NCI-H460 (cell line): ENCODE data around the gene NIFK. TPM values are rescaled to one million over a fixed set of nuclear protein-coding genes. Genes with fewer than 3 reads are reported as not detected.
"Not testable (repeated sequence)": the region's sequence is repeated elsewhere in the genome, so short reads cannot be mapped to it uniquely, and the experiment has no call there.

Experiments
- DNase-seq: peaks from one replicate; pipeline ENCODE4 v3.0.0-alpha.2; 2016; ENCODE audit warnings: low read depth; ENCODE audit errors: extremely low read depth
- total RNA-seq: library from RNA; depleted of rRNA; stranded (reverse); fragments of >200 nt; shearing (Covaris generic); gene quantifications from 2 replicates; pipeline ENCODE4 v1.2.3, GENCODE V29; 2014; rRNA removed

The NIFK gene
- total RNA-seq, 1 experiment from 2014 or later: 164 TPM

DNA sequence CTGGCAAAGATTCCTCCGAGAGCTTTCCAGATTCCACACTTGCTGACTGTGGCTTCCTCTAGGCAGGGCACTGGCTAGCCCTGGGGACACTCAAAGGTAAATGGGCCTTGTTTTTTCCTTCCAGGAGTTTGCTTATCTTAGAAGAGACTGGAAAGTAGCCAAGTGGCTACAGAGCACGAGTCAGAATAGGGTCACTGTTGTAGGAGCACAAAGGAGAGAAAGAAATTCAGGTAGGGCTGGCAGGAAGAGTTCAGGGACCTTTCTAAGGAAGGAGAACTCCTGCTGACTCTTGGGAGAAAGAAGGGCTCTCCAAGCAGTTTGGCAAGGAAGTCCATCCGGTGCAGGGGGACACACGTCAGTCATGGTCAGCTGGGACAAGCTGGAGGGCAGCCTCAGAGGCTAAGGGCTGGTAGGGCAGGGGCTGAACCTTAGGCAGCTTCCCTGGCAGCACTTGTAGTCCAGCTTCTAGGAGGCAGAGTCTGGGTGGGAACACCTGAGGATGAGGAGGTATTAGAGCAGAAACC is 39.5 kb downstream of the NIFK start:
- no peak for DNase-seq

DNA sequence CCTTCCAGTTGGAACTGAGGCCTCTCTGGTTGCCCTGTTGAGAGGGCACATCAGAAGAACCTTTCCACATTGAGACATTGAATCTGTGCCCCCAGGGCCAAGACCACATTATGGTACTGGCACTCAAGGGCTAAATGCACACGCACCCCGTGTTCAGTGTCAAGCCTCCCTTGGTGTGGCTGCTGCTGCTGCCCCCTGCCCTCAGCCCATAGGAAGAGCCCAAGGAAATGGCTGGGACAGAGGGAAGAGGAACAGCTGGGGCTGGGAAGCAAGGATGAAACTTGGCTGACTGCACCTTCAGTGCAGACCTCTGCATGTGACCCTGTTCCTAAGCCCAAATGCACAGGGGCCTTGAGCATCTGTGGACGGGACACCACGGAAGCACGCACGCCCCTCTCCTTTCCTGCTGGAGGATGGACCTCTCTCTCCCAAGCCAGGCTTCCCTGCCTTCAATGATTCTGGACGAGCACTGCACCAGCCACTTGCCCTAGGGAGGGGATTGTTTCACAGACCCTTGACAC is 40.2 kb downstream of the NIFK start:
- no peak for DNase-seq

DNA sequence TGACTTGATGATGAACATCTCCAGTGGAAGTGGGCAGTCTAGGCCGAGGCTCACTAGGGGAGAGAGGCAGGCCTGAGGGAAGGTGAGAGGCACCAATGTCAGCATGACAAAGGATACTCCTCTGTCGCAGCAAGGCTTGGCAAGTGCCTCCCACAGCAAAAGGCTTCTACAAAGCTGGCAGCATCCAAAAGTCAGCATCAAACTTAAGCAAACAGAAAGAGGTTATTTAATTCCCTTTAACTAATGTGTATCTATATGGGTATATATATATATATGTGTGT is 41.6 kb downstream of the NIFK start:
- DNase-seq: no peak

DNA sequence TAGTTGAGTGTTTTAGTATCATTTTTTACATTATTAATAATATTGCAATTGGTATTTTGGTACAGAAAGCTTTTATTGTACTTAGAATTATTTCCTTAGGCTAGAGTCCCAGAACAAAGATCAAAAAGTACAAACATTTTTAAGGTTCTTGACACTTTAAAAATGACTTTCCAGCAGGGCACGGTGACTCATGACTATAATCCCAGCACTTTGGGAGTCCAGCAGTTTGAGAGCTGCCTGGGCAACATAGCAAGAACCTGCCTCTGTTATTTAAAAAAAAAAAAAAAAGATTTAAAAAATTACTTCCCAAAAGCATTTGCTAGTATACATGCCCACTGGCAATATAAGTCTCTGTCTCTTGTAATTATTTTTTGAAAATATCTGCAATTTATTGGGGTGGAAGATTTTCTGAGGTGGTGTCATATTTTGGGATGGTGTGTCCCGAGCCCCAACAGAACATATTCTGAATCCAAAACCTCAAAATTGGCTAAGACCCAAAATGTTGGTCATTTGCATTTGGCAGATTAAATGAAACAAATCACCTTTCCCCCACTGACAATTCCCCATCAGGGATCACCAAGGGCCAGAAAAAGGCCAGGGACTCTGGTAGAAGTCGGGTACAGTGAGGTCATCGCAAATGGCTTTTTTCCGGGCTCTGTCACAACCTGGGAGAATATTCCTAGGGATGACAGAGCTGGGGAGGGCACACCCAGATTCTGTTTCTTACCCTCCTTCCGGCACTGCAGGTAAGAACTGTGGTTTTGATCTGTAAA is 42.1 kb downstream of the NIFK start:
- DNase-seq: no peak

GRCh38 chr2:121690572-121690971 is 46.1 kb downstream of the NIFK start:
- DNase-seq: not testable (repeated sequence)

- DNase-seq: no peak
These were observed 46.6 kb downstream of the NIFK start for GRCh38 chr2:121690095-121690494.

DNA sequence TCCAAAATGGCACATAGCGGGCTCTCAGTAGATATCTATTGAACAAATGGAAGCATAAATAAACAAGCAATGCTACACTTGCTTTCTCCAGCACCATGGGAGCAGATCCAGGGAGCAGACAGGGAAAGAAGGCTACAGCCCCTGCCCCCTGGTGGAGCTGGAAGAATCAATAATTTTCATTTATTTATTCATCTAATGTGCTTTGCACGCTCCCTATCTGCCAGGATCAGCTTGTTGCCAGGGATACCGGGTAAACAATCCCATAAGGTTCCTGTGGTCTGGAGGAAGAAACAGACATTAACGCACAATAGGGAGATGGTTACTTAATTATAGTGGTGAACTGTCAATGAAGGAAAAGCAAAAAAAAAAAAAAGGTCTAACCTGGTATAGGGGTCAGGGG is 47.3 kb downstream of the NIFK start:
- DNase-seq: peak; percentile 15

GRCh38 chr2:121688820-121689219 is 47.9 kb downstream of the NIFK start:
- DNase-seq: no peak

DNA sequence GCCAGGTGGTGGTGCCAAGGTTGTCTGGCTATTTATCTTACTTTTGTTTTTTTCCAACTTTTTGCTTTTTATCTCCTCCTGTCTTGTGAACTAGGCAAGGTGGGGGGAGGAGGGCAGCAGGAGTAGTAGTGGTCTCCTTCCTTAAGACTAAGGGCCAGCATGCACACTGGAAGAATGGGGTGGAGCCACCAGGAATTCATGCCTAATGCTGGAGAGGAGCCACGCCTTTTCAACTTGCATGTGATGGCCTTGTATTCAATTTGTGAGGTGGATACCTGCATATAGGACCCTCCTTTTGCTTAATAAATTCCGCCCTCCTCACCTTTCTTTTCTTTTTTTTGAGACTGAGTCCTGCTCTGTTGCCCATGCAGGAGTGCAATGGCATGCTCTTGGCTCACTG is 49.8 kb downstream of the NIFK start:
- DNase-seq: no peak

- DNase-seq: no peak
These were observed 50.5 kb downstream of the NIFK start for GRCh38 chr2:121686218-121686617.

GRCh38 chr2:121682396-121683298 is 54.0 kb downstream of the NIFK start:
- DNase-seq: no peak

- DNase-seq: no peak
These were observed 58.8 kb downstream of the NIFK start for GRCh38 chr2:121677855-121678254.

Other genes starting within 250 kb of the NIFK start
- not detected in 2 replicates for gene RNU4ATAC, start 206.0 kb downstream of the NIFK start, total RNA-seq
- 28.0 and 40.0 TPM in 2 replicates for gene CLASP1, start 87.4 kb downstream of the NIFK start, total RNA-seq
- 78.4 and 89.7 TPM in 2 replicates for gene TSN, start 18.8 kb upstream of the NIFK start, total RNA-seq